Right lobe of liver (tissue), 4 donors: ENCODE results near the gene CILP2.

Experiments used
- CTCF ChIP-seq, 4 donors: fragments of 200-600 bp in 3 of 4; fragments of 450-650 bp in 1 of 4; IDR thresholded peaks; one replicate each; pipeline versions ENCODE4 v1.5.1 to v1.8.0; 2016 to 2022; ENCODE audit warnings: antibody characterized with exemption in 4 of 4, mild to moderate bottlenecking in 2 of 4
- POLR2A ChIP-seq: fragments of 450-650 bp; IDR thresholded peaks from one replicate; pipeline ENCODE4 v1.6.1; 2017; ENCODE audit warnings: antibody characterized with exemption, mild to moderate bottlenecking
- donor health status: DM: no; HTN: no; CAD: no.
- donor health status: DM: no; HTN: no; CAD: no.
- donor health status: DM: no; HTN: yes; CAD: no.

GRCh38 chr19:19568802-19569756 is 31.0 kb downstream of the CILP2 start:
- no peak for TF ChIP-seq CTCF (IDR thresholded peaks at IDR 0.05)
- no peak for TF ChIP-seq POLR2A
